ENCODE data around the gene THRAP3.
A peak's percentile ranks its signal among the peaks of the same experiment; 100 is the strongest.

THRAP3 gene

GRCh38 chr1:36256558-36257374, 32.5 kb downstream of the THRAP3 start:
- no peak for FAIRE-seq
- DNase-seq (ENCODE audit: insufficient read length): no peak
- TF ChIP-seq POLR2AphosphoS5 (IDR thresholded peaks at IDR 0.05; ENCODE audit: low read depth, low read length) (no peak), TAF1 (IDR thresholded peaks at IDR 0.05; ENCODE audit: borderline replicate concordance, low read depth, low read length) (no peak), POLR2A (IDR thresholded peaks at IDR 0.05; ENCODE audit: low read depth, low read length) (no peak)

- no peak for FAIRE-seq
- no peak for TF ChIP-seq POLR2AphosphoS5 (IDR thresholded peaks at IDR 0.05; ENCODE audit: low read depth, low read length)
- no peak for TF ChIP-seq TAF1 (IDR thresholded peaks at IDR 0.05; ENCODE audit: borderline replicate concordance, low read depth, low read length)
- no peak for TF ChIP-seq POLR2A (IDR thresholded peaks at IDR 0.05; ENCODE audit: low read depth, low read length)
- peak; percentile 21 for DNase-seq (ENCODE audit: insufficient read length)
Measured at GRCh38 chr1:36257375-36257767, 33.1 kb downstream of the THRAP3 start.

- FAIRE-seq: no peak
- no peak for DNase-seq (ENCODE audit: insufficient read length)
- no peak for TF ChIP-seq TAF1 (IDR thresholded peaks at IDR 0.05; ENCODE audit: borderline replicate concordance, low read depth, low read length)
- no peak for TF ChIP-seq POLR2AphosphoS5 (IDR thresholded peaks at IDR 0.05; ENCODE audit: low read depth, low read length)
- TF ChIP-seq POLR2A (IDR thresholded peaks at IDR 0.05; ENCODE audit: low read depth, low read length): no peak
Measured at GRCh38 chr1:36258960-36259344, 34.7 kb downstream of the THRAP3 start.

GRCh38 chr1:36268981-36269380, 44.7 kb downstream of the THRAP3 start:
- DNase-seq (ENCODE audit: insufficient read length) (no peak), FAIRE-seq (no peak)
- TF ChIP-seq POLR2AphosphoS5 (IDR thresholded peaks at IDR 0.05; ENCODE audit: low read depth, low read length) (no peak), POLR2A (IDR thresholded peaks at IDR 0.05; ENCODE audit: low read depth, low read length) (no peak), TAF1 (IDR thresholded peaks at IDR 0.05; ENCODE audit: borderline replicate concordance, low read depth, low read length) (no peak)

GRCh38 chr1:36269408-36269838, 45.2 kb downstream of the THRAP3 start:
- FAIRE-seq (no peak), DNase-seq (ENCODE audit: insufficient read length) (no peak)
- TF ChIP-seq TAF1 (IDR thresholded peaks at IDR 0.05; ENCODE audit: borderline replicate concordance, low read depth, low read length): no peak
- no peak for TF ChIP-seq POLR2AphosphoS5 (IDR thresholded peaks at IDR 0.05; ENCODE audit: low read depth, low read length)
- TF ChIP-seq POLR2A (IDR thresholded peaks at IDR 0.05; ENCODE audit: low read depth, low read length): no peak

- no peak for DNase-seq (ENCODE audit: insufficient read length)
- FAIRE-seq: no peak
- no peak for TF ChIP-seq POLR2A (IDR thresholded peaks at IDR 0.05; ENCODE audit: low read depth, low read length)
- TF ChIP-seq POLR2AphosphoS5 (IDR thresholded peaks at IDR 0.05; ENCODE audit: low read depth, low read length): no peak
- TF ChIP-seq TAF1 (IDR thresholded peaks at IDR 0.05; ENCODE audit: borderline replicate concordance, low read depth, low read length): no peak
Measured at GRCh38 chr1:36273024-36273423, 48.8 kb downstream of the THRAP3 start.

GRCh38 chr1:36274201-36274600, 50.0 kb downstream of the THRAP3 start:
- DNase-seq (ENCODE audit: insufficient read length) (no peak), FAIRE-seq (no peak)
- TF ChIP-seq POLR2A (IDR thresholded peaks at IDR 0.05; ENCODE audit: low read depth, low read length): no peak
- no peak for TF ChIP-seq POLR2AphosphoS5 (IDR thresholded peaks at IDR 0.05; ENCODE audit: low read depth, low read length)
- no peak for TF ChIP-seq TAF1 (IDR thresholded peaks at IDR 0.05; ENCODE audit: borderline replicate concordance, low read depth, low read length)

GRCh38 chr1:36276688-36277087, 52.4 kb downstream of the THRAP3 start:
- DNase-seq (ENCODE audit: insufficient read length) (no peak), FAIRE-seq (no peak)
- TF ChIP-seq POLR2AphosphoS5 (IDR thresholded peaks at IDR 0.05; ENCODE audit: low read depth, low read length) (no peak), POLR2A (IDR thresholded peaks at IDR 0.05; ENCODE audit: low read depth, low read length) (no peak), TAF1 (IDR thresholded peaks at IDR 0.05; ENCODE audit: borderline replicate concordance, low read depth, low read length) (no peak)

GRCh38 chr1:36279110-36279788, 55.0 kb downstream of the THRAP3 start:
- FAIRE-seq (no peak), DNase-seq (ENCODE audit: insufficient read length) (no peak)
- no peak for TF ChIP-seq POLR2A (IDR thresholded peaks at IDR 0.05; ENCODE audit: low read depth, low read length)
- no peak for TF ChIP-seq TAF1 (IDR thresholded peaks at IDR 0.05; ENCODE audit: borderline replicate concordance, low read depth, low read length)
- no peak for TF ChIP-seq POLR2AphosphoS5 (IDR thresholded peaks at IDR 0.05; ENCODE audit: low read depth, low read length)

GRCh38 chr1:36279789-36280296, 55.6 kb downstream of the THRAP3 start:
- FAIRE-seq: no peak
- TF ChIP-seq POLR2A (IDR thresholded peaks at IDR 0.05; ENCODE audit: low read depth, low read length) (no peak), TAF1 (IDR thresholded peaks at IDR 0.05; ENCODE audit: borderline replicate concordance, low read depth, low read length) (no peak), POLR2AphosphoS5 (IDR thresholded peaks at IDR 0.05; ENCODE audit: low read depth, low read length) (no peak)
- DNase-seq (ENCODE audit: insufficient read length): no peak

- FAIRE-seq (no peak), DNase-seq (ENCODE audit: insufficient read length) (no peak)
- TF ChIP-seq POLR2AphosphoS5 (IDR thresholded peaks at IDR 0.05; ENCODE audit: low read depth, low read length) (no peak), TAF1 (IDR thresholded peaks at IDR 0.05; ENCODE audit: borderline replicate concordance, low read depth, low read length) (no peak), POLR2A (IDR thresholded peaks at IDR 0.05; ENCODE audit: low read depth, low read length) (no peak)
Measured at GRCh38 chr1:36284061-36284460, 59.8 kb downstream of the THRAP3 start.

Measured in GM12892 (cell line).